IPS-20b (cell line): ENCODE measurements around the gene UBE2B.
"Not testable (repeated sequence)": the region's sequence is repeated elsewhere in the genome, so short reads cannot be mapped to it uniquely, and the experiment has no call there.

Source experiments
- H3K27ac ChIP-seq: one replicate; pipeline ENCODE4 v1.5.1; 2013; ENCODE audit warnings: low read length
- H3K27me3 ChIP-seq: 2 replicates; pipeline ENCODE4 v1.6.1; 2013; ENCODE audit warnings: mild to moderate bottlenecking, low read length, inconsistent platforms; ENCODE audit not compliant: insufficient read depth
- H3K36me3 ChIP-seq: 2 replicates; pipeline ENCODE4 v1.6.1; 2013; ENCODE audit warnings: low read depth, mild to moderate bottlenecking, inconsistent platforms, low read length, moderate library complexity; ENCODE audit not compliant: insufficient read depth
- H3K4me1 ChIP-seq: 2 replicates; pipeline ENCODE4 v1.6.1; 2013; ENCODE audit warnings: mild to moderate bottlenecking, control low read depth, inconsistent platforms, low read length, moderate library complexity; ENCODE audit not compliant: insufficient read depth
- H3K4me3 ChIP-seq: 2 replicates; pipeline ENCODE4 v1.5.1; 2013; ENCODE audit warnings: mild to moderate bottlenecking, low read length, inconsistent platforms
- H3K9ac ChIP-seq: 2 replicates; pipeline ENCODE4 v1.6.1; 2013; ENCODE audit warnings: low read depth, mild to moderate bottlenecking, inconsistent platforms, low read length, moderate library complexity
- H3K9me3 ChIP-seq: 2 replicates; pipeline ENCODE4 v1.6.1; 2013; ENCODE audit warnings: mild to moderate bottlenecking, low read depth, low read length, inconsistent platforms; ENCODE audit not compliant: insufficient read depth

UBE2B gene

DNA sequence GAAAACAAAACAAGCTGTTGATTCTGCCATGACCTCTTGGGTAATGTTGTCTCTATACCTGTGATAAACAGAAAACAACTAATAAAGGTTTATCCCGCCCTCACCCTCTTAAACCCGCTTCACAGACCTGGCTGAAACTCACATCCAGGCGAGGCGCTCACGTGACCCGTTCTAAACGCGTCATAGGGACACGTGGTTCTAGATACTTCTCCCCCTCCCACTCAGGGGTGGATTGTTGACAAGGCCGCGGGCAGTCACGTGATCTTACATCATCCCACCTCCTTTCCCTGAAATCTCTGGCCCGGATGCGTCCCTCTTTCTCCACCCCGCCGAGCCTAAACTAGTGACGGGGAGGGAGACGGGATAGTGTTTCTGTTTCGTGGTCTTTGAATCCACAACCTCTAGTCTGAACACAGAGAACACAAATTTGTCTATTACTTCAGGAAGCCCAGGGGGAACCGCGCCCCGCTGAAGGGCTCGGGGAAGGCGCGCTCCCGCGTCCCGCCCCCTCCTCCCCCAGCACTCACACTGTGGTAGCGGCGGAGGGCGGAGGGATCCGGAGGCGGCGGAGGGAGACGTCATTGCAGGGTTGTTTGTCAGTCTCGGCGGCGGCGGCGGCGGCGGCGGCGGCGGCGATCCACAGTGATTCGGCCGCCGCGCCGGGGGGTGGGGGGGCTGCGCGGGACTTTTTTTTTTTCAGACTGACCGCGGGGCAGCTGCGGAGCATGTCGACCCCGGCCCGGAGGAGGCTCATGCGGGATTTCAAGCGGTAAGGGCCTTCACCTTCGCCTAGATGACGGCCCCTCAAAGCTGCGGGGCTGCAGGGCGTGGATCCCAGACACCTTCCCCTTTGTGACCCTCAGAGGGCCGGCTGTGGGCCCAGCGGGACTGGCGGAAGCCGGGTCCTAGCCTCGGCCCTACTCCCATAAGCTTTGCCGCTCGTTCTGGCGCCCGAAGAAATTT, at the start of gene UBE2B:
Gene UBE2B, plus strand, starts transcription at position 699 of the 963 bp plus-strand sequence. Its CDS starts 27 bp downstream, at position 726.
- Histone ChIP-seq H3K27ac (peak within 1 kb of the TSS; percentile 91), H3K4me1 (no peaks in the 10 kb centered on the region), H3K4me3 (peak within 1 kb of the TSS; percentile 98), H3K36me3 (peaks cover 17% of the 10 kb centered on the region), H3K9me3 (no peaks in the 10 kb centered on the region), H3K9ac (peak within 1 kb of the TSS; percentile 95), H3K27me3 (no peaks in the 10 kb centered on the region)

DNA sequence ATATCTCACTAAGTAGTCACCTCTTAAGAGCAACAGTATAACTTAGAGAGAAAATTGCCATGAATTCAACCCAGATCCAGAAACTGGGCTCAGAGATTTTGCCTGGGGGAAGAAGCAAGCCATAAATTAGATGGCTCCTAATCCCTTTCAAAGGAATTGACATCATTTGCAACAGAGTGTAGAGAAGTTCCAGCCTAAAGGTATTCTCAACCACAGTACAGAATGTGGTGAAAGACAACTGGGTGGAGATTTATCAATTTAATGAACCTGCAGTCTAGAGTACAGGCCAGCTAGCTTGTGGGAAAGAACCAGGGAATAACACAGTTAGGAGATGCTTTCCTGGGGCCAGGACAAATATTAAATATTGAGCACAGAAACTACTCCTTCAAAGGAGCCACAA, 44.0 kb upstream of the UBE2B start:
- H3K27me3 ChIP-seq, result no peaks in the 10 kb centered on the region
- H3K9ac ChIP-seq, result no peak overlapping the region
- H3K4me3 ChIP-seq, result no peak overlapping the region
- H3K36me3 ChIP-seq, result no peaks in the 10 kb centered on the region
- no peaks in the 10 kb centered on the region for H3K4me1 ChIP-seq
- H3K9me3 ChIP-seq, result peaks cover 22% of the 10 kb centered on the region
- no peak overlapping the region for H3K27ac ChIP-seq

DNA sequence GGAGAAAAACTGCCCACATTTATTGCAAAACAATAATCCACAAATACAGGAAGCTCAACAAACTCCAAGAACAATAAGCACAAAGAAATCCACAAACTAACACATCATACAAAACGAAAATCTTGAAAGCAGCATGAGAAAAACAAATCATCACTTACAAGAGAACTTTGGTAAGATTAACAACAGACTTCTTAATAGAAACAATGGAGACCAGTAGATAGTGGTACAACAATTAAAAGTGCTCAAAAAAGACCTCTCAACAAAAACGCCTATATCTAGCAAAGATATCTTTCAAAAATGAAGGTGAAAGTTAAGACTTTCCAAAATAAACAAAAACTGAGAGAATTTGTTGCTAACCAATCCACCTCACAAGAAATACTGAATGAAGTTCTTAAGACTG, 42.8 kb upstream of the UBE2B start:
- H3K4me1 ChIP-seq, result no peaks in the 10 kb centered on the region
- H3K9ac ChIP-seq, result no peak overlapping the region
- no peaks in the 10 kb centered on the region for H3K36me3 ChIP-seq
- H3K9me3 ChIP-seq, result peaks cover 22% of the 10 kb centered on the region
- H3K27me3 ChIP-seq, result no peaks in the 10 kb centered on the region
- H3K4me3 ChIP-seq, result no peak overlapping the region
- no peak overlapping the region for H3K27ac ChIP-seq

DNA sequence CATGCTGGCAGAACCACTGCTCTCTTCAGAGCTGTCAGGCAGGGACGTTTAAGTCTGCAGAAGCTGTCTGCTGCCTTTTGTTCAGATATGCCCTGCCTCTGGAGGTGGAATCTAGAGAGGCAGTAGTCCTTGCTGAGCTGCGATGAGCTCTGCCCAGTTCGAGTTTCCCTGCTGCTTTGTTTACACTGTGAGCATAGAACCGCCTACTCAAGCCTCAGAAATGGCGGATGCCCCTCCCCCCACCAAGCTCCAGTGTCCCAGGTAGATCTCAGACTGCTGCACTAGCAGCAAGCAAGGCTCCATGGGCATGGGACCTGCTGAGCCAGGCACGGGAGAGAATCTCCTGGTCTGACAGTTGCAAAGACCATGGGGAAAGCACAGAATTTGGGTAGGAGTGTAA, 34.5 kb upstream of the UBE2B start:
- not testable (repeated sequence) for H3K4me1 ChIP-seq, H3K27ac ChIP-seq, H3K27me3 ChIP-seq, H3K36me3 ChIP-seq, H3K4me3 ChIP-seq, H3K9ac ChIP-seq
- H3K9me3 ChIP-seq, result peaks cover 22% of the 10 kb centered on the region

DNA sequence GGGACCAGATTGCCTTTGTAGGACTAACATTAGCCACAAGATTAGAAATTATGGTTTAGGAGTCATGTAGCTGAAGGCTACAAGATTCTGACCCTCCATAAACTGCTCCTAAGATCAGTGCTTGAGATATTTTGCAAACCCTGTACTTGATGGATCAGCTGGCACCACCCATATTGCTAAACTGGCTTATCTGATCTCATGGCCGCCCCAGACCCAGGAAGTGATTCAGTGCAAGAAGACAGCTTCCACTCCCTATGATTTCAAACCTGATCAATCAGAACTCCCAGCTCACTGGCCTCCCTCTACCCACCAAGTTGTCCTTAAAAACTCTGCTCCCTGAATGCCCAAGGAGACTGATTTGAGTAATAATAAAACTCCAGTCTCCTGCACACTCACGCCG, 27.9 kb upstream of the UBE2B start:
- peaks cover 13% of the 10 kb centered on the region; the same call in 1 of the 2 replicates for H3K4me1 ChIP-seq
- not testable (repeated sequence) for H3K9ac ChIP-seq, H3K4me3 ChIP-seq

DNA sequence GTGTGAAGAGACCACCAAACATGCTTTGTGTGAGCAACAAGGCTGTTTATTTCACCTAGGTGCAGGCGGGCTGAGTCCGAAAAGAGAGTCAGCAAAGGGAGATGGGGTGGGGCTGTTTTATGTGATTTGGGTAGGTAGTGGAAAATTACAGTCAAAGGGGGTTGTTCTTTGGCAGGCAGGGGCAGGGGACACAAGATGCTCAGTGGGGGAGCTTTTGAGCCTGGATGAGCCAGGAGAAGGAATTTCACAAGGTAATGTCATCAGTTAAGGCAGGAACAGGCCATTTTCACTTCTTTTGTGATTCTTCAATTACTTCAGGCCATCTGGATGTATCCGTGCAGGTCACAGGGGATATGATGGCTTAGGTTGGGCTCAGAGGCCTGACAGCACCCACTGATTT, 25.9 kb upstream of the UBE2B start:
- Histone ChIP-seq H3K4me1 (peaks cover 13% of the 10 kb centered on the region; the same call in 1 of the 2 replicates), H3K9ac (peak overlapping the region; percentile 14; the same call in 1 of the 2 replicates)
- H3K36me3 ChIP-seq, H3K27ac ChIP-seq, H3K9me3 ChIP-seq, H3K27me3 ChIP-seq, H3K4me3 ChIP-seq: not testable (repeated sequence)

More for the DNA sequence above, 27.9 kb upstream of the UBE2B start:
- H3K36me3 ChIP-seq, H3K27me3 ChIP-seq, H3K27ac ChIP-seq, H3K9me3 ChIP-seq: not testable (repeated sequence)

DNA sequence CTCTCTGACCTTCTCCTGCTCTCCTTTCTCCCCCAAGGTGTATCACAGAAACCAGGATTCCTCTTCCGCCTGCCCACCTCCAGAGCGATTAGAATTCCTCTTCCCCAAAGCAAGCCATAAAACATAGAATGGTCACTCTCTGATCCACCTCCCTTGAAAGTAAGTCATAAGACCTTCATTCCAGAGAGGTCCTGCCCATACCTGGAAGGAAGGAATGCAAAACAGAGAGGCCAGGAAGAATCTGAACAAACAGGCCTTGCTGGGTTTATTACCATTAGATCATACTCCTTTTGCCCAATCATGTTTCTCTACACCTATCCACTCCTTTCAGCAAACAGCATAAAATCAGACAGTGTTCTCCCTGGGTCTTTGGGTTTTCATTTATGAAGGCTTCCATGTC, 25.4 kb upstream of the UBE2B start:
- Histone ChIP-seq H3K9ac (peak overlapping the region; percentile 13), H3K36me3 (no peaks in the 10 kb centered on the region), H3K9me3 (no peaks in the 10 kb centered on the region), H3K27ac (no peak overlapping the region), H3K4me1 (peaks cover 13% of the 10 kb centered on the region; the same call in 1 of the 2 replicates), H3K4me3 (no peak overlapping the region), H3K27me3 (no peaks in the 10 kb centered on the region)

DNA sequence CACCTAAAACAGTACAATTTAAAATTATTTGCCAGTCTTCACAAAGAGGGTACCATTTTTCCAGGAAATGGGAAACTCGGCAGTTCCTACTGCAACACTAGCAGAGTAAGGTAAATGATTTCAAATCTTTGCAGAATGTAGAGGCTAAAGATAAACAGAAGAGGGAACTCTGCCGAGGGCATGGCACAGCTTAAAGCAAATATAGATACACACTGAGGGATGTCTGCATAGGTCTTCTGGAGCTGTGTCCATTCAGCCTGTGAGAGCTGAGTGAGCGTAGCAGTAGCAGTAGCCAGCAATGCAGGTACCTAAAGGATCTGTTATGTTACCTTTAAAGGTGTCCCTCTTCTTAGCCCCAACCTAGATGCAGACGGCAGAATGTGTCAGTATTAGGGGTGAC, 21.9 kb upstream of the UBE2B start:
- no peak overlapping the region for H3K4me3 ChIP-seq
- H3K4me1 ChIP-seq, result peaks cover 13% of the 10 kb centered on the region; the same call in 1 of the 2 replicates
- H3K27me3 ChIP-seq, result no peaks in the 10 kb centered on the region
- no peaks in the 10 kb centered on the region for H3K9me3 ChIP-seq
- no peak overlapping the region for H3K27ac ChIP-seq
- H3K36me3 ChIP-seq, result no peaks in the 10 kb centered on the region
- H3K9ac ChIP-seq, result no peak overlapping the region

DNA sequence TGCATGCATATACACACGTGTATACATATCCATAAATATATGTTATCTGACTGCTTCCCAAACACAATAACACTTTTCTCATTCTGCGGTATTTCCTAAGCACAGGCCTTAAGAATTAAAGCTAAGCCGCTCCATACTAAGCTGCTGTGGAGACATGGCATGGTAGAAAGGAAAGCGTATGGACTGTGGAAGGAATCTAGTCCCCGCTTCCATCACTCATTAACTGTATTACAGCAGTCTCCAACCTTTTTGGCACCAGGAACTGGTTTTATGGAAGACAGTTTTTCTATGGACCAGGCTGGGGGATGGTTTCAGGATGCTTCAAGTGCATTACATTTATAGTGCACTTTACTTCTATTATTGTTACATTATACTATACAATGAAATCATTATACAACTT, 15.7 kb upstream of the UBE2B start:
- H3K9ac ChIP-seq, result no peak overlapping the region
- no peak overlapping the region for H3K27ac ChIP-seq
- no peaks in the 10 kb centered on the region for H3K27me3 ChIP-seq
- H3K36me3 ChIP-seq, result no peaks in the 10 kb centered on the region
- no peak overlapping the region for H3K4me3 ChIP-seq
- H3K9me3 ChIP-seq, result no peaks in the 10 kb centered on the region
- no peaks in the 10 kb centered on the region for H3K4me1 ChIP-seq

DNA sequence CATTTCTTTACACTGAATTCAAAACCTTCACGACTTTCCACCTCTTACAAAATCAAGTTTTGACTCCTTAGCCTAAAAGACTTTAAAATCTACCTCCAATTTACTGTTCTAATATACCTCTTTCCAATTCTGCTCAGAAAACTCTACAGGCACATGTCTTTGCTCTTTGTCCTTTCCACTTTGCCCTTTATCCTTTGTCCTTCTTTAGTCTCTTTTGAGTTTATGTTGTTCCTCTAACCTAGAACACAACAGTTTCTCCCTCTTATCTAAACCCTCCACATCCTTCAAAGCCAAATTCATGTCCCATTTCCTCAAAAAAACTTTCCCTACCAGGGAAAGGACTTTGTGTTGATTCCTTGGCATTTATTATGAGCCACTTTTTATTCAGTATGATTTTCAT, 5.8 kb upstream of the UBE2B start:
- Histone ChIP-seq H3K9me3 (no peaks in the 10 kb centered on the region), H3K27ac (no peak overlapping the region), H3K36me3 (no peaks in the 10 kb centered on the region), H3K4me1 (no peaks in the 10 kb centered on the region), H3K9ac (no peak overlapping the region), H3K27me3 (no peaks in the 10 kb centered on the region), H3K4me3 (0 out of 2 replicates have a peak overlapping the region, but pooled peaks have one; percentile 95)

DNA sequence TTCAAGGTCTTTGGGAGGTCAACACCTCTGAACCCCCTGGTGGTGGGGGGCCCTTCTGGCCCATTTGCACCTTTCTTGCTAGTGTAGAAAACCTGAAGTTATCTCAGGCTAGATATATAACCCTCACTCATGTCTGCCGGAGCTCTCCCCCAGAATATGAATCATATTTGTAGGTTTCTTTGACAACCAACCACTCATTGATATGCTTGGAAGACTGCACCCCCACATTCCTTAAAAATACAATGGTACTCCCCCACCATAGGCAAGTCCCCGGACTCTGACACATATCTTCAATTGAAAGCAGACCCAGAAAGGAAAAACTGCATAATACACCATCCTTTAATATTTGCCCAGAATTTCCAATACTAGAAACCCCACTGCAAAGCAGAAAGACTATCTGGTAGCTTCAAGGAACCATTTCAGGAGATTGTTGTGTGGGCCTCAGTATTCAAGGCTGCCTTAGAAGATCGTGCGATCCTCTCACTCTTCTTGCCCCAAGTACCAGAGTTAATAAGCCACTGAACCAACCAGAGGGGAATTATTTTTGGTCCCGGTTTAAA, 978 bp upstream of the UBE2B start:
- H3K36me3 ChIP-seq, result peaks cover 12% of the 10 kb centered on the region
- no peaks in the 10 kb centered on the region for H3K27me3 ChIP-seq
- peak overlapping the region; percentile 98 for H3K4me3 ChIP-seq
- H3K4me1 ChIP-seq, result no peaks in the 10 kb centered on the region
- peak overlapping the region; percentile 95; the same call in 1 of the 2 replicates for H3K9ac ChIP-seq
- H3K27ac ChIP-seq, result no peak overlapping the region
- H3K9me3 ChIP-seq, result no peaks in the 10 kb centered on the region

DNA sequence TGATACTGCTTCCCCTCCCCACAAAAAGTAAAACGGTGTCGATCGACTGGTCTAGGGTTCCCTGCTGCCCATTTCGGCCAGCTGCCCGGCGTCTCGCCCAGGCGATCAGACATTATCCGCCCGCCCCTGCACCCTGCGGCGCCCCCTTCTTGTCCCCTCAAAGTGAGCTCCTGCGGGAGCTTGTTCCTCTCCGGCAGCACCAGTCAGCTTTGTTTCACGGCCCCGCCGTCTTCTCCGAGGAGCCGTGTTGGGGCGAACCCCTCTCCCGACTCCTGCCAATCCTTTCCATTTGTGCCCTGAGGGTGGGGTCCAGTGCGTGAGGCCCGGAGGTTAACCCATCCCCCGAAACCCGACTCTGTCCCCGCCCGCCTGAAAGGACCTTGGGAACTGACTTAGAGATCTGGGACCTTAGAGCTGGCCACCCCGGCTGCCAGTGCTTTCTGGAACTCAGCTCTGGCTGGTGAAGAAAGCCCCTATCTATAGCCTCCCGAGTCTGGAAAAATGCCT, 518 bp downstream of the UBE2B start:
- H3K4me3 ChIP-seq, result peak overlapping the region; percentile 98
- H3K9ac ChIP-seq, result peak overlapping the region; percentile 95

More for the DNA sequence above, 518 bp downstream of the UBE2B start:
- peaks cover 24% of the 10 kb centered on the region for H3K36me3 ChIP-seq
- H3K4me1 ChIP-seq, result no peaks in the 10 kb centered on the region
- no peaks in the 10 kb centered on the region for H3K9me3 ChIP-seq
- H3K27ac ChIP-seq, result peak overlapping the region; percentile 91
- H3K27me3 ChIP-seq, result no peaks in the 10 kb centered on the region
